Endothelial cell of hepatic sinusoid (primary cell): ENCODE measurements around the gene FIBCD1.

Source experiments
- in situ Hi-C: cut with HindIII; loops from 2 replicates; pipeline ENCODE4 v1.10.0; 2017; ENCODE audit warnings: low sequenced_read_pairs

FIBCD1 gene

GRCh38 chr9:130899051-130899748 lies 39.8 kb downstream of the FIBCD1 start:
- in situ Hi-C loops, result no loop called here

GRCh38 chr9:130898552-130898852 lies 40.5 kb downstream of the FIBCD1 start:
- in situ Hi-C loops, result no loop called here

DNA sequence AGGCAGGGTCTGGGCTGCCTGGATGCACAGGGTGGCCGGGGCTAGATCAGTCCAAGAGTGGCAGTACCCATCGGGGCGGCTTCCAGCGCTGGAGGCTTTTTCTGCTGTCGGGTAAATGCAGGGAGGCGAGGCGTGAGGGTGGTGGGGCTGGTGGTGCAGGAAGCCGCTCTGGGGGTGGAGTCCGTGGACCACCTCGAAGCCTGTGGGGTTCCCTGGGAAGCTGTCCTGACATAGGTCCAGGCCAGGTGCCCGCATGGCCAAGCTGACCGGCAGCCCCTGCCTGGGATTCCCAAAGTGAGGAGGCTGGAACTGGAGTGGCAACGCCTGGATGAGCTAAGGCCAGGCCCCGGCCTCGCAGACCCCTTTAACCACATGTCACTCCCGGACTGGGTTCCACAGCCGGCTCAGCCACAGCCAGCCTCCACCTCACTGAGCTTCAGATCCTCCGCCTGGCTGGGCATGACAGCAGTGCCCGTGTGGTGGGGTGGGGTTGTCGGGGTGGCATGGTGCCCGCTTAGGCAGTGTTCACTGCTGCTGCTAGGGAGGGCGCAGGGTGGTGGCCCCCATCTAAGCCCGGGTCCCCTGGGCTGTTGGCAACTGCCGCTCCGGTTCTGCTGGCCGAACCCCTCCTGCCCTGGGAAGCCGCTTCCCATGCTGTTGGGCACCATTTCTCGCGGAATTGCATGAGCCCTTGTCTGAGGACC lies 41.0 kb downstream of the FIBCD1 start:
- in situ Hi-C loops, result no loop called here

- in situ Hi-C loops, result no loop called here
Measured at GRCh38 chr9:130897105-130897751, 41.8 kb downstream of the FIBCD1 start.

- in situ Hi-C loops, result no loop called here
Measured at GRCh38 chr9:130896233-130897014, 42.6 kb downstream of the FIBCD1 start, which contains the start of gene QRFP. Gene QRFP (minus strand): TSS chr9:130896812. CDS start chr9:130893838, 2,974 bp downstream.

DNA sequence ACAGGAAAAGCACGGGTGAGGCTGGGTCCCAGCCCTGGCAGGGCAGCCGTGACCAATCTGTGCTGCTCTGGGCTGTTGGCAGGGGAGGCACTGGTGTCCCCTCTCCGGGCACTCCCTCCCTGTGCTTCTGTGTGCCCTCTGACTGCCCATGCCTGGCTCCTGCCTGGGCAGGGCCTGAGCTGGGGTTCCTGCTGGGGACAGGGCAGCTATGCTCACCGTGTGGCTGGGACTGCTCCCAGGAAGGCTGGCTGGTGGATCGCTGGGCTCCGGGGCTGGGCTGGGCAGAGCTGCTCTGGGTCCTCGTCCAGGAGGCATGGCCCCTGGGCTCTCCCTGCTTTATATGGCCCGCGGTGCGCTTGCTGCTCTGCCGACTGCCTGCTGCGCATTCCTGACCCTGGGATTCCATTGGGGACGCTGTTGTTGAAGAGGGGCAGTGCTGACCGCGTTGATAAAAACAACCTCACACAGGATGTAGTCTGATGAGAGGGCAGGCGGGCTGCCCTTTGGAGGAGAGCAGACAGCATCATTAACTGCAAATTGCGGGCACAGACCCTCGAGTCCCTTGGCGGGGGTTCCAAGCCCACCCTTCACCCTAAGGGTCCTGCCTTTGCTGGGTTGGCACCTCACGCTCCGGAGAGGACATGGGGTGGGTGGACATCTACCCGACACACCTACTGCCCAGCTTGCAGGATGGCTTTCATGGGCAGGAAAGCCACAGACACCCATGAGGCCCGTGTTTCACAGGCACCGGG lies 43.4 kb downstream of the FIBCD1 start:
- in situ Hi-C loops, result no loop called here

GRCh38 chr9:130895038-130895437 lies 44.0 kb downstream of the FIBCD1 start:
- in situ Hi-C loops, result no loop called here

GRCh38 chr9:130894546-130894945 lies 44.5 kb downstream of the FIBCD1 start:
- in situ Hi-C loops, result no loop called here

DNA sequence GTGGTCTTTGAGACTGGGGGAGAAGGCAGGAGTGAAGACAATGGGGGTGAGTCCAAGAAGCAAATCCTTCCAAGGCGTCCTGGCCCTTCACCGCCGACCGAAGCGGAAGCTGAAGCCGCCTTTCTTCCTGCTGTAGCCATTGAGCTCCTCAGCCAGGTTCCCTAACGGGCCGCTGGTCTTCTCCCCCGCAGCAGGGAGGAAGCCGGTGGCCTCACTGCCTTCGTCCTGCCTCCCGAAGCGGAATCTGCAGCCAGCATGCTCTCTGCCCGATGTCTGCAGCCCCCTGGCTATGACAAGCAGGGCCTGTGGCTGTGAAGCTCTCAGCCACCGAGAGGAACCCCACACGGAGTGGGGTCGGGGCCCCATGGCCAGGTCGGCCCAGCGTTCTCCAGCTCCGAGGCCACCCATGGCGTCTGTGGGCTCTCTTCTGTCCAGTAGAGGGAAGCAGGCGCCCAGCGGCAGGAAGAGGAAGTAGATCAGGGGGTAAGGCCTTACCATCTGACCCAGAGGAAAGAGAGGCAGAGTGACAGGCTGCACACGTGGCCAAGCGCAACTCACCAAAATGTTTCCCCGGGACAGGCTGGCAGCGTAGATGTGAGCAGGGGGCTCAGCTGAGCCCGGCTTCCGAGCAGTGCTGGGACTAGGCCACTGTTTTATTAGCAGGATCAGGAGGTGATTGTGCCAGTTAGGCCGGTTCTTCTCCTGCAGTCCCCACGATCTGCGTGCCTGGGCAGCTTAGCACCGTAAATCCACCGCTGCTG lies 45.5 kb downstream of the FIBCD1 start:
- in situ Hi-C loops, result no loop called here

DNA sequence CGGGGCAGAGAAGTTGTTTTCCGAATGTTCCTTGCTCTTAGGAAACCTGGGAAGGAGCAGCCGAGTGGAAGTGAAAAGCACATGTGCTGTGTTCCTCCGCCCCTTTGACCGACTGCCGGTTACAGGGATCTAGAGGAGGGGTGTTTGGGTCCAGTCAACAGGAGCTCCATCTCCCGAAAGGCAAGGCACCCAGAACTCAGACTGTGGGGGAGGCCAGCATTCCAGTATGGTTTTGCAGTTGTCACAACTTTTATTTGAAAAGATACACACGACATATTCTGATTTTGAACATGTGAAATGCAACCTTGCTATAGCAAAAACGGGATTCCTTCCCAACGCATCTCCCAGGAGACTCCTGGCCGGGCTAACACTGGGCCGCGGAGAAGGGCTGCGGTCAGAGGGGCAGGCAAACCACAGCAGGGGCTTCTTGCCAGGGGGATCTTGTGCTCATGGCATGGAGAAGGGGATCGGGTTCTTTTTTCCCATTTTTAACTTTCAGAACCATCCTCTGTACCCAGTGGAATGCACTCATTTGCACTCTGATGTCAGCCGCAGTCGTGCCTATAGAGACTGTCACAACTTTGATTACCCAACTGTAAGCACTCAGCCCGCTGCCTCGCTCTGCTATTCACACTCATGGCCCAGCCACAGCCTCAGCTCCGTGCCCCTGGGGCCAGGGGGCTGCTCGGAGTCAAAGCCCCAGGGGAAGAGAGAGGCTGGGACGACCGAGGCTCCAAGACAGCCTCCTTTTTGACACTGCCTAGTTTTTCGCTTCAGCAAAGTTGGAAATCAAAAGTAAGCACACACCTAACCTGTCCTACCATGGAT lies 46.4 kb downstream of the FIBCD1 start:
- in situ Hi-C loops, result no loop called here

GRCh38 chr9:130891688-130892476 lies 47.2 kb downstream of the FIBCD1 start:
- in situ Hi-C loops, result no loop called here

DNA sequence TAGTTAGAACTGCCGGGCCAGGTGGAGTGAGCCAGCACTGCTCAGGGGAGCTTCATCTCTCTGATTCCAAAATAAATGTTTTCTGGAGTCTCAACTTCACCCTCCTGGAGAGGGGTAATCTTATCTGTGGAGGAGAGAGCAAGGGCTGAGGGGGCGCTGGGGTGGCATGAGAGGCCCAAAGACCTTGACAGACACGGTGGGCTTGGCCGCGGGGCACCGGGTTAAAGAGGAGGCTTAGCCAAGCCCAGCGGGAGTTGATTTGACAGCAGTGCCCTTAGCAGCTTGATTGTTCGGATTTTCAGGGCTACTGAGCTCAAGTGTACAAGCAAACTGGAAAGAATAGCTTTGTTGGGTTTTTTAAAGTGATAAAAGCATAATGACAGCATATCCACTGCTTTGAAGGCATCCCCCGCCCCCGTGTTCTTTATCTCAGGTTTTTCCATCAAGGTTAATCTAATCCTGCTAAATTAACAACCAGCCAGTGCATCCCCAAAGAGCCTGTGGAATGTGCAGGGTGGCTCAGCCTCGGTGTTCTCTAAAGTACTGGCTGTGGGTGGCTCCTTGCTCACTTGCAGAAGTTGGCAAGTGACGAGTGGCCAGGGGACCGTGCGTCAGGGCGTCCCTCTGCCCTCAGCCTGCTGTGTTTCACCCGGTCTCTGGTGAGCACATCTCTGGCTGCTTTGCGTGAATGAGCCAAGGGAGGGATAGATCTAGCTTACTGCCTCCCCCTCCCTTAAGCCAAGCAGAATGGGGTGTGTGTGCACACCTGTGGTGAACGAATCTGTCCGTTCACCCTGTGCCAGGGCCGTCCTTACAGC lies 48.0 kb downstream of the FIBCD1 start:
- in situ Hi-C loops, result no loop called here

GRCh38 chr9:130890124-130890523 lies 48.9 kb downstream of the FIBCD1 start:
- in situ Hi-C loops, result no loop called here

GRCh38 chr9:130888146-130888885 lies 50.7 kb downstream of the FIBCD1 start:
- in situ Hi-C loops, result no loop called here

DNA sequence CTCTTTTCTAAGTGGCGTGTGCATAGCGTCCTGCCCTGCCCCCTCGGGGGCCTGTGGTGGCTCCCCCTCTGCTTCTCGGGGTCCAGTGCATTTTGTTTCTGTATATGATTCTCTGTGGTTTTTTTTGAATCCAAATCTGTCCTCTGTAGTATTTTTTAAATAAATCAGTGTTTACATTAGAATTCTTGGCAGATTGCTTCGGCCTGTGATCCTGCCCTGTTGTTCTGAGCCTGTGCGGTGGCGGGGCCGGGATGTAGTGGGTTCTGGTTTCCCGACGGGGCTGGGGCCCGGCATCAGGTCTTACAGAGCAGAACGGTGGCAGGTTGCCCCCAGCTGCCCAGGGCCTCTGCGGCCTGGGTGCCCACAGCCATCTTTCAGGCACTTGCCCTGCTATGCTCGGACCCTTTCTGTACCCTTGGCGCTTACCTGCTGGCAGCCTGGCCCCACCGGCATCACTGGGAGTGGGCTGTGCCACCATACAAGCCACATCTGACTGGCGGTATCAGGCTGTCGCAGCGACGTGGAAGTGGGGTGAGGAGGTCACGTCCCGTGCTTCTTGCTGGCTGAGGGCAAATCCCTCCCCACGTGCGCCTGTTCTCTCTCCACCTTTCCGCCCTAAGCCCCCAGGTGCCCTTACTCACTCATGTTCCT lies 51.4 kb downstream of the FIBCD1 start:
- in situ Hi-C loops, result no loop called here

DNA sequence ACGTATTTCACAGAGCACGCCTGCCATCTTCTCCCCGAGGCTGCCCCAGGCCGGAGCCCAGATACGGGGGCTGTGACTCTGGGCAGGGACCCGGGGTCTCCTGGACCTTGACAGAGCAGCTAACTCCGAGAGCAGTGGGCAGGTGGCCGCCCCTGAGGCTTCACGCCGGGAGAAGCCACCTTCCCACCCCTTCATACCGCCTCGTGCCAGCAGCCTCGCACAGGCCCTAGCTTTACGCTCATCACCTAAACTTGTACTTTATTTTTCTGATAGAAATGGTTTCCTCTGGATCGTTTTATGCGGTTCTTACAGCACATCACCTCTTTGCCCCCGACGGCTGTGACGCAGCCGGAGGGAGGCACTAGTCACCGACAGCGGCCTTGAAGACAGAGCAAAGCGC lies 52.1 kb downstream of the FIBCD1 start:
- in situ Hi-C loops, result no loop called here
